ENCODE results near the gene SLC9A1.
"Not testable (repeated sequence)": the region's sequence is repeated elsewhere in the genome, so short reads cannot be mapped to it uniquely, and the experiment has no call there.

SLC9A1 gene

GRCh38 chr1:27154991-27155781, at the start of gene SLC9A1:
Gene SLC9A1, minus strand, starts transcription at chr1:27155125. Its CDS starts 791 bp downstream, at chr1:27154334.
- DNase-seq, result peak; percentile 89 to 93

GRCh38 chr1:27203946-27204345, 49.0 kb upstream of the SLC9A1 start:
- DNase-seq, result no peak

- no peak for DNase-seq
Observed at GRCh38 chr1:27201295-27201694, 46.4 kb upstream of the SLC9A1 start.

GRCh38 chr1:27193194-27193593, 38.3 kb upstream of the SLC9A1 start:
- no peak for DNase-seq

- DNase-seq, result no peak
Observed at GRCh38 chr1:27192039-27192529, 37.2 kb upstream of the SLC9A1 start.

- DNase-seq, result not testable (repeated sequence)
Observed at GRCh38 chr1:27184665-27185064, 29.7 kb upstream of the SLC9A1 start.

GRCh38 chr1:27179979-27180378, 25.1 kb upstream of the SLC9A1 start:
- DNase-seq, result no peak

- no peak for DNase-seq
Observed at GRCh38 chr1:27179379-27179778, 24.5 kb upstream of the SLC9A1 start.

- DNase-seq, result no peak
Observed at GRCh38 chr1:27176954-27177353, 22.0 kb upstream of the SLC9A1 start.

GRCh38 chr1:27176323-27176722, 21.4 kb upstream of the SLC9A1 start:
- DNase-seq, result no peak

GRCh38 chr1:27172992-27173391, 18.1 kb upstream of the SLC9A1 start:
- DNase-seq, result not testable (repeated sequence)

GRCh38 chr1:27166929-27167328, 12.0 kb upstream of the SLC9A1 start:
- DNase-seq, result no peak

GRCh38 chr1:27166351-27166802, 11.5 kb upstream of the SLC9A1 start:
- DNase-seq, result no peak

GRCh38 chr1:27163093-27163492, 8.2 kb upstream of the SLC9A1 start:
- no peak for DNase-seq

GRCh38 chr1:27162090-27162489, 7.2 kb upstream of the SLC9A1 start:
- no peak for DNase-seq

GRCh38 chr1:27161594-27161993, 6.7 kb upstream of the SLC9A1 start:
- no peak for DNase-seq

- no peak for DNase-seq
Observed at GRCh38 chr1:27157194-27157593, 2.3 kb upstream of the SLC9A1 start.

GRCh38 chr1:27154469-27154990, 395 bp downstream of the SLC9A1 start:
- DNase-seq, result no peak

GRCh38 chr1:27153927-27154358, 982 bp downstream of the SLC9A1 start:
- no peak for DNase-seq

GRCh38 chr1:27153549-27153886, 1.4 kb downstream of the SLC9A1 start:
- no peak for DNase-seq

GRCh38 chr1:27152829-27153548, 1.9 kb downstream of the SLC9A1 start:
- no peak for DNase-seq

GRCh38 chr1:27152004-27152828, 2.7 kb downstream of the SLC9A1 start:
- no peak for DNase-seq

- DNase-seq, result no peak
Observed at GRCh38 chr1:27150641-27151040, 4.3 kb downstream of the SLC9A1 start.

Data from activated CD4-positive, alpha-beta T cell treated with anti-CD3 and anti-CD28 coated beads for 4 hours (primary cell).